GM12892 (cell line): ENCODE results near the gene SAMD4A.

Source experiments
- POLR2A ChIP-seq: IDR thresholded peaks from 2 replicates; pipeline ENCODE4 v1.6.1; 2011; ENCODE audit warnings: low read depth, low read length, control low read depth
- POLR2AphosphoS5 ChIP-seq: IDR thresholded peaks from 2 replicates; pipeline ENCODE4 v1.6.1; 2011; ENCODE audit warnings: low read depth, low read length, control low read depth
- TAF1 ChIP-seq: IDR thresholded peaks from 2 replicates; pipeline ENCODE4 v1.6.1; 2011; ENCODE audit warnings: low read depth, mild to moderate bottlenecking, control low read depth, low read length, borderline replicate concordance

GRCh38 chr14:54836231-54836630, 269.3 kb downstream of the SAMD4A start:
- TF ChIP-seq POLR2AphosphoS5, result no peak
- TF ChIP-seq POLR2A, result no peak
- TF ChIP-seq TAF1, result no peak
